ENCODE data around the gene ADGRG3.

The ADGRG3 gene

GRCh38 chr16:57679016-57679415, 10.9 kb downstream of the ADGRG3 start:
- no peak for DNase-seq (ENCODE audit: extremely low read depth in 1 of 2, low read depth in 1 of 2)

- no peak for DNase-seq (ENCODE audit: extremely low read depth in 1 of 2, low read depth in 1 of 2)
These were observed 11.8 kb downstream of the ADGRG3 start for GRCh38 chr16:57679767-57680482.

- no peak for DNase-seq (ENCODE audit: extremely low read depth in 1 of 2, low read depth in 1 of 2)
These were observed 12.8 kb downstream of the ADGRG3 start for GRCh38 chr16:57680842-57681375.

GRCh38 chr16:57681950-57682728, 14.0 kb downstream of the ADGRG3 start:
- DNase-seq (ENCODE audit: extremely low read depth in 1 of 2, low read depth in 1 of 2), result no peak

GRCh38 chr16:57682809-57683635, 14.9 kb downstream of the ADGRG3 start:
- DNase-seq (ENCODE audit: extremely low read depth in 1 of 2, low read depth in 1 of 2), result no peak

- no peak for DNase-seq (ENCODE audit: extremely low read depth in 1 of 2, low read depth in 1 of 2)
These were observed 15.8 kb downstream of the ADGRG3 start for GRCh38 chr16:57683636-57684545.

- DNase-seq (ENCODE audit: extremely low read depth in 1 of 2, low read depth in 1 of 2), result no peak
These were observed 16.7 kb downstream of the ADGRG3 start for GRCh38 chr16:57684626-57685358.

GRCh38 chr16:57685633-57686032, 17.5 kb downstream of the ADGRG3 start:
- no peak for DNase-seq (ENCODE audit: extremely low read depth in 1 of 2, low read depth in 1 of 2)

- no peak for DNase-seq (ENCODE audit: extremely low read depth in 1 of 2, low read depth in 1 of 2)
These were observed 18.5 kb downstream of the ADGRG3 start for GRCh38 chr16:57686577-57686976.

- no peak for DNase-seq (ENCODE audit: extremely low read depth in 1 of 2, low read depth in 1 of 2)
These were observed 19.3 kb downstream of the ADGRG3 start for GRCh38 chr16:57687363-57687929.

- DNase-seq (ENCODE audit: extremely low read depth in 1 of 2, low read depth in 1 of 2), result no peak
These were observed 20.4 kb downstream of the ADGRG3 start for GRCh38 chr16:57688487-57688986.

- no peak for DNase-seq (ENCODE audit: extremely low read depth in 1 of 2, low read depth in 1 of 2)
These were observed 21.1 kb downstream of the ADGRG3 start for GRCh38 chr16:57688987-57689761.

- DNase-seq (ENCODE audit: extremely low read depth in 1 of 2, low read depth in 1 of 2), result peak; percentile 16 to 36
These were observed 21.9 kb downstream of the ADGRG3 start for GRCh38 chr16:57689762-57690558.

- DNase-seq (ENCODE audit: extremely low read depth in 1 of 2, low read depth in 1 of 2), result no peak
These were observed 22.8 kb downstream of the ADGRG3 start for GRCh38 chr16:57690782-57691471.

- no peak for DNase-seq (ENCODE audit: extremely low read depth in 1 of 2, low read depth in 1 of 2)
These were observed 24.5 kb downstream of the ADGRG3 start for GRCh38 chr16:57692636-57693035.

GRCh38 chr16:57693550-57693949, 25.4 kb downstream of the ADGRG3 start:
- DNase-seq (ENCODE audit: extremely low read depth in 1 of 2, low read depth in 1 of 2), result no peak

GRCh38 chr16:57694231-57694724, 26.2 kb downstream of the ADGRG3 start:
- DNase-seq (ENCODE audit: extremely low read depth in 1 of 2, low read depth in 1 of 2), result no peak

Measured in stimulated activated CD8-positive, alpha-beta memory T cell treated with anti-CD3 and anti-CD28 coated beads, Interleukin-7, amount 100 ng/mL, for 48 hours (primary cell).